HepG2 (cell line): Measurements from ENCODE around the gene URM1. TPM values are rescaled to one million over a fixed set of nuclear protein-coding genes. Genes with fewer than 3 reads are reported as not detected.

Experiments
- ATAC-seq: fragments of 200-7000 bp; cut with Tn5 transposase; 3 replicates; pipeline ENCODE4 v1.9.1; 2020; ENCODE audit warnings: mild to moderate bottlenecking, moderate library complexity
- BruUV-seq: library from RNA; stranded (reverse); fragments of 400-500 nt; replicated peaks from 2 replicates; lab custom pipeline; 2021; lab: Mats Ljungman, UMichigan
- CTCF ChIA-PET: fragments of 300-600 bp; formaldehyde crosslinking; extraction: SDS; loops from one replicate; lab custom pipeline; 2021; ENCODE audit warnings: low total read pairs, inconsistent platforms, low intra/inter-chr PET ratio; lab: Yijun Ruan, JAX
- POLR2A ChIA-PET: fragments of 350-600 bp; sonication (Branson Sonifier 250); formaldehyde crosslinking; loops from one replicate; lab custom pipeline; 2020; ENCODE audit warnings: antibody characterized with exemption, inconsistent platforms; lab: Yijun Ruan, JAX
- DNase-seq: peaks from one replicate; pipeline ENCODE4 v3.0.0-alpha.2; 2015; ENCODE audit warnings: low spot score
- FAIRE-seq: peaks from 3 replicates; lab custom pipeline; 2011; peaks lifted over from hg19 to GRCh38; lab: Jason Lieb, UNC
- H2AFZ ChIP-seq: one replicate; pipeline ENCODE4 v1.6.1; 2011; ENCODE audit warnings: low read length, inconsistent platforms
- H3K27ac ChIP-seq: fragments of 300-600 bp; 3 replicates; pipeline ENCODE4 v1.8.0; 2011; ENCODE audit warnings: mixed run types, mild to moderate bottlenecking, mixed read lengths, low read length, inconsistent platforms; ENCODE audit not compliant: insufficient read depth; ENCODE audit errors: extremely low read length
- H3K27me3 ChIP-seq, 2 experiments: fragments of 200-600 bp in 1 of 2; 2 replicates in 1 of 2; 3 replicates in 1 of 2; pipeline versions ENCODE4 v1.6.0 to v1.8.0; 2011; ENCODE audit warnings: low read length in 2 of 2, mild to moderate bottlenecking in 2 of 2, moderate library complexity in 2 of 2, inconsistent platforms in 1 of 2; ENCODE audit not compliant: insufficient read depth in 2 of 2, control insufficient read depth in 1 of 2
- H3K36me3 ChIP-seq, 2 experiments: fragments of 200-600 bp in 1 of 2; replicated peaks in 1 of 2; 2 replicates in 1 of 2; 3 replicates in 1 of 2; pipeline versions ENCODE4 v1.5.1 to v1.8.0; 2011; ENCODE audit warnings: low read length in 2 of 2, inconsistent platforms in 1 of 2; ENCODE audit not compliant: insufficient read depth in 2 of 2, control insufficient read depth in 1 of 2
- H3K4me1 ChIP-seq: 2 replicates; pipeline ENCODE4 v1.5.1; 2012; ENCODE audit warnings: low read length, inconsistent platforms; ENCODE audit not compliant: insufficient read depth
- H3K4me2 ChIP-seq: 2 replicates; pipeline ENCODE4 v1.6.0; 2011; ENCODE audit warnings: low read depth, low read length, inconsistent platforms
- H3K4me3 ChIP-seq, 3 experiments: fragments of 200-600 bp in 1 of 3; sonication (generic), shearing (Covaris generic) in 1 of 3; replicated peaks in 1 of 3; 2 replicates each; pipeline ENCODE4 v1.5.1; 2011 to 2016; ENCODE audit warnings: low read length in 3 of 3, inconsistent platforms in 2 of 3, low read depth in 2 of 3, mild to moderate bottlenecking in 2 of 3, control low read depth in 1 of 3, mixed read lengths in 1 of 3; ENCODE audit not compliant: insufficient read depth in 1 of 3
- H3K79me2 ChIP-seq: one replicate; pipeline ENCODE4 v1.6.1; 2011; ENCODE audit warnings: low read length, inconsistent platforms; ENCODE audit not compliant: insufficient read depth
- H3K9ac ChIP-seq: 2 replicates; pipeline ENCODE4 v1.6.0; 2011; ENCODE audit warnings: mild to moderate bottlenecking, low read depth, low read length, inconsistent platforms; ENCODE audit not compliant: insufficient read depth
- H3K9me3 ChIP-seq: 2 replicates; pipeline ENCODE4 v1.5.1; 2012; ENCODE audit warnings: mild to moderate bottlenecking, low read length
- H4K20me1 ChIP-seq: 2 replicates; pipeline ENCODE4 v1.6.0; 2011; ENCODE audit warnings: inconsistent platforms, mild to moderate bottlenecking, low read length, moderate library complexity; ENCODE audit not compliant: insufficient read depth
- BRF2 ChIP-seq: sonication (generic); formaldehyde crosslinking; IDR thresholded peaks from 2 replicates; pipeline ENCODE4 v1.8.1; 2022; ENCODE audit warnings: mild to moderate bottlenecking, missing genetic modification reagents
- FOXP1 ChIP-seq, 2 experiments: fragments of 450-650 bp in 1 of 2; IDR thresholded peaks; 2 replicates each; pipeline ENCODE4 v1.6.1; 2017 to 2018; ENCODE audit warnings: antibody characterized with exemption in 1 of 2
- HNRNPK ChIP-seq: fragments of 200-400 bp; formaldehyde crosslinking; IDR thresholded peaks from 2 replicates; pipeline ENCODE4 v1.6.1; 2018; ENCODE audit warnings: low read length, low read depth, moderate library complexity, mild to moderate bottlenecking; ENCODE audit not compliant: poor library complexity, severe bottlenecking
- ISL2 ChIP-seq: sonication (generic); formaldehyde crosslinking; IDR thresholded peaks from 2 replicates; pipeline ENCODE4 v1.5.0; 2020; ENCODE audit warnings: missing genetic modification reagents
- KAT7 ChIP-seq: IDR thresholded peaks from 2 replicates; pipeline ENCODE4 v1.6.1; 2018; ENCODE audit warnings: borderline replicate concordance, missing compliant biosample characterization
- KDM5B ChIP-seq: sonication (generic); formaldehyde crosslinking; IDR thresholded peaks from 2 replicates; pipeline ENCODE4 v1.4.0; 2020; ENCODE audit warnings: missing genetic modification reagents, mild to moderate bottlenecking, borderline replicate concordance
- NFYB ChIP-seq: sonication (generic); formaldehyde crosslinking; IDR thresholded peaks from 2 replicates; pipeline ENCODE4 v1.4.0; 2020; ENCODE audit warnings: missing genetic modification reagents
- SAFB2 ChIP-seq: sonication (generic); formaldehyde crosslinking; IDR thresholded peaks from 2 replicates; pipeline ENCODE4 v1.5.1; 2020; ENCODE audit warnings: missing genetic modification reagents, low read depth, mild to moderate bottlenecking, borderline replicate concordance
- SALL1 ChIP-seq: sonication (generic); formaldehyde crosslinking; IDR thresholded peaks from 2 replicates; pipeline ENCODE4 v1.8.0; 2022; ENCODE audit warnings: mild to moderate bottlenecking, missing genetic modification reagents
- ZNF12 ChIP-seq: sonication (generic); formaldehyde crosslinking; IDR thresholded peaks from 2 replicates; pipeline ENCODE4 v1.5.0; 2020; ENCODE audit warnings: missing genetic modification reagents
- ZNF33B ChIP-seq: sonication (generic); formaldehyde crosslinking; IDR thresholded peaks from 2 replicates; pipeline ENCODE4 v1.5.1; 2020; ENCODE audit warnings: mild to moderate bottlenecking, missing genetic modification reagents
- ZNF740 ChIP-seq: sonication (generic); formaldehyde crosslinking; IDR thresholded peaks from 2 replicates; pipeline ENCODE4 v1.4.0; 2020; ENCODE audit warnings: missing genetic modification reagents
- WGBS: methylation state at CpG from one replicate; pipeline ENCODE4 v1.1.6; 2017; ENCODE audit warnings: low lambda C conversion rate; 5-methylcytosine and 5-hydroxymethylcytosine counted together
- in situ Hi-C: cut with HindIII; loops from 2 replicates; pipeline ENCODE4 v1.10.0; 2017; ENCODE audit warnings: low pct_unique_long_range_greater_than_20kb; ENCODE audit not compliant: extremely low pct_ligation_motif_present
- intact Hi-C: fragments of 100-400 bp; cut with micrococcal nuclease; formaldehyde crosslinking; loops from one replicate; pipeline ENCODE4 v1.10.0; 2022; ENCODE audit not compliant: unreplicated experiment
- polyA plus RNA-seq, 8 experiments: library from polyadenylated mRNA; depleted of rRNA in 3 of 8; stranded (reverse) in 7 of 8; unstranded in 1 of 8; fragments of >200 nt; fragmentation: Illumina TruSeq in 4 of 8; extraction: Trizol in 4 of 8; gene quantifications; 2 replicates each; pipeline versions ENCODE4 v1.2.1 to v1.2.3, GENCODE V29; 2011 to 2016; ENCODE audit warnings: low read depth in 4 of 8, missing spikeins in 1 of 8, mixed read lengths in 1 of 8; ENCODE audit not compliant: insufficient read depth in 1 of 8
- total RNA-seq, 5 experiments: library from RNA; depleted of rRNA; stranded (reverse); fragments of >200 nt; fragmentation: Illumina TruSeq; extraction: Trizol; gene quantifications; 2 replicates each; pipeline ENCODE4 v1.2.3, GENCODE V29; 2016; ENCODE audit warnings: low read depth in 1 of 5
- TF ChIP-seq, protein P1 (sequence below): IDR thresholded peaks from 2 replicates; pipeline ENCODE4 v1.6.1; 2012; ENCODE audit warnings: inconsistent platforms
- TF ChIP-seq, protein P2 (sequence below): sonication (generic); formaldehyde crosslinking; IDR thresholded peaks from 2 replicates; pipeline ENCODE4 v1.8.0; 2022; ENCODE audit warnings: mild to moderate bottlenecking, missing genetic modification reagents, moderate library complexity
- TF ChIP-seq, protein P3 (sequence below): sonication (generic); formaldehyde crosslinking; IDR thresholded peaks from 2 replicates; pipeline ENCODE4 v1.9.0; 2021; ENCODE audit warnings: missing genetic modification reagents, borderline replicate concordance

The URM1 gene
- total and polyA plus RNA-seq, 2 of the 13 experiments (the other 11 are each of a cell fraction or from before 2014, with no cell fraction given) = 37.1 to 41.3 TPM

DNA sequence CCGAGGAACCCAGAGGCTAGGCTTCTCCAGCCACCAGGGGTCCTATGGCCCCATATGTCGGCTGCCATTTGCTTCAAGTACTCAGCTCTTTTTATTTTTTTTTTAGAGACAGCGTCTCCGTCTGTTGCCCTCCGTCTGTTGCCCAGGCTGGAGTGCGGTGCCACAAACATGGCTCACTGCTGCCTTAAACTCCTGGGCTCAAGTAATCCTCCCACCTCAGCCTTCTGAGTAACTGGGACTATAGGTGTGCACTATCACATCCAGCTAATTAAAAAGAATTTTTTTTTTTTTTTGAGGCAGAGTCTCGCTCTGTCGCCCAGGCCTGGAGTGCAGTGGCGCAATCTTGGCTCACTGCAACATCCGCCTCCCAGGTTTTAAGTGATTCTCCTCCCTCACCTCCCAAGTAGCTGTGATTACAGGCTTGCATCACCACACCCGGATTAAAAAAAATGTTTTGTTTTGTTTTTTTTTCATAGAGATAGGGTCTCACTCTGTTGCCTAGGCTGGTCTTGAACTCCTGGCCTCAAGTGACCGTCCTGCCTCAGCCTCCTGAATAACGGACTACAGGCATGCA is 58.4 kb downstream of the URM1 start:
- FAIRE-seq = no peak
- ATAC-seq = peak; percentile 22; the same call in 1 of the 3 replicates
- CTCF ChIA-PET = no interaction called here
- H2AFZ ChIP-seq = no peak overlapping the region
- H3K4me1 ChIP-seq = no peaks in the 10 kb centered on the region
- no peaks in the 10 kb centered on the region for H4K20me1 ChIP-seq
- no peaks in the 10 kb centered on the region for H3K36me3 ChIP-seq
- H3K9me3 ChIP-seq = no peaks in the 10 kb centered on the region
- no peak overlapping the region for H3K4me2 ChIP-seq
- H3K27me3 ChIP-seq = no peaks in the 10 kb centered on the region
- H3K4me3 ChIP-seq = no peak overlapping the region
- BruUV-seq = no TSS peak
- no peak overlapping the region for H3K9ac ChIP-seq
- in situ Hi-C loops (no loop called here), intact Hi-C loops (no loop called here)
- 92% methylated on average over 13 of the region's 13 CpGs for WGBS
- POLR2A ChIA-PET = interaction anchor here (0.8 kb wide), 1 partner anchor 9 kb away, joined by 3 read pairs; the partner anchor contains the start of gene CERCAM
- H3K79me2 ChIP-seq = no peaks in the 10 kb centered on the region
- TF ChIP-seq FOXP1 (IDR thresholded peaks at IDR 0.05) (no peak), FOXP1 (CRISPR knock-in tag; IDR thresholded peaks at IDR 0.05) (no peak), ZNF33B (CRISPR knock-in tag) (no peak), SAFB2 (CRISPR knock-in tag) (no peak), BRF2 (CRISPR knock-in tag) (no peak), SALL1 (CRISPR knock-in tag) (no peak), KAT7 (CRISPR knock-in tag) (no peak), ZNF12 (no peak), HNRNPK (no peak), ZNF740 (CRISPR knock-in tag) (no peak), ISL2 (no peak), NFYB (CRISPR knock-in tag) (no peak), KDM5B (CRISPR knock-in tag) (no peak)
- TF ChIP-seq, protein P1, sequence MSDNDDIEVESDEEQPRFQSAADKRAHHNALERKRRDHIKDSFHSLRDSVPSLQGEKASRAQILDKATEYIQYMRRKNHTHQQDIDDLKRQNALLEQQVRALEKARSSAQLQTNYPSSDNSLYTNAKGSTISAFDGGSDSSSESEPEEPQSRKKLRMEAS = no peak
- TF ChIP-seq, protein P2, sequence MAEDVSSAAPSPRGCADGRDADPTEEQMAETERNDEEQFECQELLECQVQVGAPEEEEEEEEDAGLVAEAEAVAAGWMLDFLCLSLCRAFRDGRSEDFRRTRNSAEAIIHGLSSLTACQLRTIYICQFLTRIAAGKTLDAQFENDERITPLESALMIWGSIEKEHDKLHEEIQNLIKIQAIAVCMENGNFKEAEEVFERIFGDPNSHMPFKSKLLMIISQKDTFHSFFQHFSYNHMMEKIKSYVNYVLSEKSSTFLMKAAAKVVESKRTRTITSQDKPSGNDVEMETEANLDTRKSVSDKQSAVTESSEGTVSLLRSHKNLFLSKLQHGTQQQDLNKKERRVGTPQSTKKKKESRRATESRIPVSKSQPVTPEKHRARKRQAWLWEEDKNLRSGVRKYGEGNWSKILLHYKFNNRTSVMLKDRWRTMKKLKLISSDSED (CRISPR knock-in tag) = no peak
- TF ChIP-seq, protein P3, sequence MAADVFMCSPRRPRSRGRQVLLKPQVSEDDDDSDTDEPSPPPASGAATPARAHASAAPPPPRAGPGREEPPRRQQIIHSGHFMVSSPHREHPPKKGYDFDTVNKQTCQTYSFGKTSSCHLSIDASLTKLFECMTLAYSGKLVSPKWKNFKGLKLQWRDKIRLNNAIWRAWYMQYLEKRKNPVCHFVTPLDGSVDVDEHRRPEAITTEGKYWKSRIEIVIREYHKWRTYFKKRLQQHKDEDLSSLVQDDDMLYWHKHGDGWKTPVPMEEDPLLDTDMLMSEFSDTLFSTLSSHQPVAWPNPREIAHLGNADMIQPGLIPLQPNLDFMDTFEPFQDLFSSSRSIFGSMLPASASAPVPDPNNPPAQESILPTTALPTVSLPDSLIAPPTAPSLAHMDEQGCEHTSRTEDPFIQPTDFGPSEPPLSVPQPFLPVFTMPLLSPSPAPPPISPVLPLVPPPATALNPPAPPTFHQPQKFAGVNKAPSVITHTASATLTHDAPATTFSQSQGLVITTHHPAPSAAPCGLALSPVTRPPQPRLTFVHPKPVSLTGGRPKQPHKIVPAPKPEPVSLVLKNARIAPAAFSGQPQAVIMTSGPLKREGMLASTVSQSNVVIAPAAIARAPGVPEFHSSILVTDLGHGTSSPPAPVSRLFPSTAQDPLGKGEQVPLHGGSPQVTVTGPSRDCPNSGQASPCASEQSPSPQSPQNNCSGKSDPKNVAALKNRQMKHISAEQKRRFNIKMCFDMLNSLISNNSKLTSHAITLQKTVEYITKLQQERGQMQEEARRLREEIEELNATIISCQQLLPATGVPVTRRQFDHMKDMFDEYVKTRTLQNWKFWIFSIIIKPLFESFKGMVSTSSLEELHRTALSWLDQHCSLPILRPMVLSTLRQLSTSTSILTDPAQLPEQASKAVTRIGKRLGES (CRISPR knock-in tag) = no peak
- no peak overlapping the region for H3K27ac ChIP-seq
- DNase-seq = no peak
